PC-3 (cell line): ENCODE data around the gene UCN3. TPM values are rescaled to one million over a fixed set of nuclear protein-coding genes. Genes with fewer than 3 reads are reported as not detected.
A peak's percentile ranks its signal among the peaks of the same experiment; 100 is the strongest.

ENCODE experiments used
- ATAC-seq: fragments of 200-7000 bp; cut with Tn5 transposase; 2 replicates; pipeline ENCODE4 v1.9.1; 2020; ENCODE audit warnings: mild to moderate bottlenecking, moderate library complexity
- BruUV-seq: library from RNA; stranded (reverse); fragments of 400-500 nt; replicated peaks from 2 replicates; lab custom pipeline; 2021; lab: Mats Ljungman, UMichigan
- CTCF ChIA-PET: fragments of 300-600 bp; sonication (Branson Sonifier 250); formaldehyde crosslinking; loops from one replicate; lab custom pipeline; 2022; ENCODE audit warnings: antibody characterized with exemption; lab: Charles Lee
- POLR2A ChIA-PET: fragments of 300-600 bp; sonication (Branson Sonifier 250); formaldehyde crosslinking; loops from one replicate; lab custom pipeline; 2022; ENCODE audit warnings: antibody characterized with exemption; ENCODE audit not compliant: unreplicated experiment; lab: Charles Lee
- DNase-seq: peaks from one replicate; pipeline ENCODE4 v3.0.0-alpha.2; 2015
- H2AFZ ChIP-seq: fragments of 300-600 bp; sonication (generic); 2 replicates; pipeline ENCODE4 v1.6.0; 2016; ENCODE audit warnings: antibody characterized with exemption, low read length
- H3F3A ChIP-seq: fragments of 300-600 bp; sonication (generic); one replicate; pipeline ENCODE4 v1.6.0; 2017; ENCODE audit warnings: antibody characterized with exemption, low read length, control low read depth, mild to moderate bottlenecking; ENCODE audit not compliant: unreplicated experiment
- H3K27ac ChIP-seq: fragments of 300-600 bp; sonication (generic); 2 replicates; pipeline ENCODE4 v1.5.1; 2016; ENCODE audit warnings: mild to moderate bottlenecking, low read length
- H3K27me3 ChIP-seq: fragments of 300-600 bp; sonication (generic); 2 replicates; pipeline ENCODE4 v1.6.1; 2016; ENCODE audit warnings: low read length, mixed read lengths
- H3K36me3 ChIP-seq: fragments of 300-600 bp; sonication (generic); 2 replicates; pipeline ENCODE4 v1.6.1; 2016; ENCODE audit warnings: low read depth, mixed run types, low read length, mixed read lengths
- H3K4me1 ChIP-seq: fragments of 300-600 bp; sonication (generic); 2 replicates; pipeline ENCODE4 v1.5.1; 2016; ENCODE audit warnings: low read length; ENCODE audit not compliant: insufficient read depth
- H3K4me2 ChIP-seq: fragments of 300-600 bp; sonication (generic); 2 replicates; pipeline ENCODE4 v1.6.0; 2016; ENCODE audit warnings: low read length
- H3K4me3 ChIP-seq: fragments of 300-600 bp; sonication (generic); 2 replicates; pipeline ENCODE4 v1.5.1; 2016; ENCODE audit warnings: mild to moderate bottlenecking, low read length, mixed read lengths
- H3K79me2 ChIP-seq: fragments of 300-600 bp; sonication (generic); 2 replicates; pipeline ENCODE4 v1.6.1; 2017; ENCODE audit warnings: low read length, mixed read lengths
- H3K9ac ChIP-seq: fragments of 300-600 bp; sonication (generic); 2 replicates; pipeline ENCODE4 v1.6.0; 2016; ENCODE audit warnings: mild to moderate bottlenecking, low read length
- H3K9me2 ChIP-seq: fragments of 300-600 bp; sonication (generic); replicated peaks from 2 replicates; pipeline ENCODE4 v1.6.1; 2016; ENCODE audit warnings: mixed run types, low read length, mixed read lengths
- H3K9me3 ChIP-seq: fragments of 300-600 bp; sonication (generic); 2 replicates; pipeline ENCODE4 v1.6.1; 2016; ENCODE audit warnings: low read length, mixed read lengths
- H4K20me1 ChIP-seq: fragments of 300-600 bp; sonication (generic); 2 replicates; pipeline ENCODE4 v1.6.1; 2016; ENCODE audit warnings: low read length, mixed read lengths
- EZH2 ChIP-seq: fragments of 300-600 bp; sonication (generic); IDR thresholded peaks from one replicate; pipeline ENCODE4 v1.6.1; 2017; ENCODE audit warnings: antibody characterized with exemption, mild to moderate bottlenecking, low read length; ENCODE audit not compliant: unreplicated experiment
- EZH2phosphoT487 ChIP-seq: fragments of 300-600 bp; sonication (generic); IDR thresholded peaks from 2 replicates; pipeline ENCODE4 v1.6.1; 2018; ENCODE audit warnings: mild to moderate bottlenecking, antibody characterized with exemption, low read length, borderline replicate concordance
- intact Hi-C: fragments of 100-400 bp; cut with micrococcal nuclease; formaldehyde crosslinking; loops from 2 replicates; pipeline ENCODE4 v1.9.0; 2023
- total RNA-seq: library from RNA; depleted of rRNA; stranded (reverse); fragments of >200 nt; gene quantifications from 2 replicates; pipeline ENCODE4 v1.2.3, GENCODE V29; 2014
- TF ChIP-seq, protein P1 (sequence below): fragments of 300-600 bp; sonication (generic); conservative IDR thresholded peaks from 2 replicates; pipeline ENCODE4 v1.5.1; 2017; ENCODE audit warnings: antibody characterized with exemption, low read depth, mild to moderate bottlenecking, low read length

Gene UCN3
- total RNA-seq, 1 experiment from 2014 or later = not detected

DNA sequence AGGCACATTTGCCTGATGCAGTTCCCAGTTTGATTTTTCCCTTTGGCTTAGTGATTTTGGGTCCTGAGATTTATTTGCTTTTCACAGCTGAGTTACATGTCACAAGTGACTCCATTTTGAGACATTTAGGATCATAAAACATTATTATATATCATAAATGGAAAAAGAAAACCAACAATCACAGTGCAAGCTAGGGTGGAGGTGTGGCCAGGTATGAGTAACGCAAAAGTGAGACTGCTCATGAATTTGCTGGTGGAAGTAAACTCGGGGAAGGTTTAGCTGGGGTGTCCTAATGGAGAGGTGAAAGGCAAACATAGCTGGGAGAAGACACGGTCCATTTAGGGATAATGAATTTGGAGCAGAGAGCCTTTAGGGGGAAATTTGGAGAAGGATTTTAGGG, 21.7 kb upstream of the UCN3 start:
- no peaks in the 10 kb centered on the region for H3K36me3 ChIP-seq
- H3K79me2 ChIP-seq = no peaks in the 10 kb centered on the region
- no peak overlapping the region for H3K27ac ChIP-seq
- H4K20me1 ChIP-seq = no peaks in the 10 kb centered on the region
- no peak for DNase-seq
- no peak for ATAC-seq
- no peak overlapping the region for H3K9ac ChIP-seq
- no peaks in the 10 kb centered on the region for H3F3A ChIP-seq
- H3K27me3 ChIP-seq = no peaks in the 10 kb centered on the region
- no peaks in the 10 kb centered on the region for H3K9me3 ChIP-seq
- no peaks in the 10 kb centered on the region for H3K9me2 ChIP-seq
- H2AFZ ChIP-seq = no peak overlapping the region
- TF ChIP-seq, protein P1, sequence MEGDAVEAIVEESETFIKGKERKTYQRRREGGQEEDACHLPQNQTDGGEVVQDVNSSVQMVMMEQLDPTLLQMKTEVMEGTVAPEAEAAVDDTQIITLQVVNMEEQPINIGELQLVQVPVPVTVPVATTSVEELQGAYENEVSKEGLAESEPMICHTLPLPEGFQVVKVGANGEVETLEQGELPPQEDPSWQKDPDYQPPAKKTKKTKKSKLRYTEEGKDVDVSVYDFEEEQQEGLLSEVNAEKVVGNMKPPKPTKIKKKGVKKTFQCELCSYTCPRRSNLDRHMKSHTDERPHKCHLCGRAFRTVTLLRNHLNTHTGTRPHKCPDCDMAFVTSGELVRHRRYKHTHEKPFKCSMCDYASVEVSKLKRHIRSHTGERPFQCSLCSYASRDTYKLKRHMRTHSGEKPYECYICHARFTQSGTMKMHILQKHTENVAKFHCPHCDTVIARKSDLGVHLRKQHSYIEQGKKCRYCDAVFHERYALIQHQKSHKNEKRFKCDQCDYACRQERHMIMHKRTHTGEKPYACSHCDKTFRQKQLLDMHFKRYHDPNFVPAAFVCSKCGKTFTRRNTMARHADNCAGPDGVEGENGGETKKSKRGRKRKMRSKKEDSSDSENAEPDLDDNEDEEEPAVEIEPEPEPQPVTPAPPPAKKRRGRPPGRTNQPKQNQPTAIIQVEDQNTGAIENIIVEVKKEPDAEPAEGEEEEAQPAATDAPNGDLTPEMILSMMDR = no peak
- TF ChIP-seq EZH2phosphoT487 (no peak), EZH2 (no peak)
- H3K4me2 ChIP-seq = no peak overlapping the region
- CTCF ChIA-PET = no interaction called here
- no peaks in the 10 kb centered on the region for H3K4me1 ChIP-seq
- intact Hi-C loops = no loop called here
- no peak overlapping the region for H3K4me3 ChIP-seq
- POLR2A ChIA-PET = no interaction called here
- no TSS peak for BruUV-seq

DNA sequence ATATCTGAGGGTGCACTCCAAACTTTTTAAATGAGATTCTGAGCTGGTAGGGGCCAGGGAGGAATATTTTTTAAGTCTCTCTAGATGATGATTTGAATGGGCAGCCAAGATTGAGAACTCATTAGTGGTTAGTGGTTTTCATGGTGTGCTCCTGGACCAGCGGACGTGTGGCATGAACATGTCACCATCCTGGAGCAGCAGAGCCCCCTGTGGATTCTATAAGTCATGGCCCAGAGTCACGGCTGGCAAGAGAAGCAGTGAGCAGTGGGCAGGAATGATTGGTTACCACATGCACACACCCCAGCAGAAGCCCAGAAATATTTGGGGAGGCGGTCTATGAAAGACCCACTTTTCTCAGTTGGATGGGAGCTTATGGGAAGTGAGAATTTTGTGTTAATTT, 21.2 kb upstream of the UCN3 start:
- Histone ChIP-seq H3K9me2 (no peaks in the 10 kb centered on the region), H3K36me3 (no peaks in the 10 kb centered on the region), H2AFZ (no peak overlapping the region), H3K4me3 (no peak overlapping the region), H3K4me1 (no peaks in the 10 kb centered on the region), H3K9me3 (no peaks in the 10 kb centered on the region), H3F3A (no peaks in the 10 kb centered on the region), H3K27ac (no peak overlapping the region), H4K20me1 (no peaks in the 10 kb centered on the region), H3K4me2 (no peak overlapping the region), H3K79me2 (no peaks in the 10 kb centered on the region), H3K27me3 (no peaks in the 10 kb centered on the region), H3K9ac (no peak overlapping the region)
- no peak for ATAC-seq
- BruUV-seq = no TSS peak
- POLR2A ChIA-PET = no interaction called here
- CTCF ChIA-PET = no interaction called here
- TF ChIP-seq EZH2phosphoT487 = no peak
- TF ChIP-seq, protein P1 = 0 out of 2 replicates have a peak, but pooled peaks have one; percentile 15
- intact Hi-C loops = no loop called here
- no peak for DNase-seq

DNA sequence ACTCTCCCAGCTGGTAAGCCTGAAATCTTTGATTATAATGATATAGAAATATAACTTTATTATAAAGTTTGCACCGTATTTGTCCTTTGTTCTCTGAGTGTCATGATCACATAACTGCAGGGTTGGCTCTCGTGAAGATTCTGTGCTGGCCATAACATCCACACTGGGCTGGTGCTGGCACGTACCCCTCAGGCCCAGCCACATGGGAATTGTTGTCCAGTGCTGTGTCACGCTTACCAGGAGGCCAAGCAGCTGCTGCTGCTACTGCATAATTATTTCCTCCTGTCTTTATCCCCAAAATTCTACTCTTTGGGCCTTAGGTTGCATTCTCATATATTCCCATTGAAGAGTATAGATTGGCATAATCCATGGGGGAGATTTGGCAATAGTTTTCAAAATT, 20.8 kb upstream of the UCN3 start:
- Histone ChIP-seq H3K9me2 (no peaks in the 10 kb centered on the region), H3K4me1 (no peaks in the 10 kb centered on the region), H3K9ac (no peak overlapping the region), H3K27me3 (no peaks in the 10 kb centered on the region), H3K79me2 (no peaks in the 10 kb centered on the region), H3K4me3 (no peak overlapping the region), H3F3A (no peaks in the 10 kb centered on the region), H3K4me2 (no peak overlapping the region), H2AFZ (no peak overlapping the region), H3K36me3 (no peaks in the 10 kb centered on the region), H4K20me1 (no peaks in the 10 kb centered on the region), H3K9me3 (no peaks in the 10 kb centered on the region), H3K27ac (no peak overlapping the region)
- ATAC-seq (no peak), DNase-seq (no peak)
- intact Hi-C loops = no loop called here
- BruUV-seq = no TSS peak
- ChIA-PET CTCF (no interaction called here), POLR2A (no interaction called here)
- no peak for TF ChIP-seq EZH2
- TF ChIP-seq, protein P1 = no peak
- no peak for TF ChIP-seq EZH2phosphoT487
